Measurements from ENCODE around the gene CXorf58.

The CXorf58 gene

DNA sequence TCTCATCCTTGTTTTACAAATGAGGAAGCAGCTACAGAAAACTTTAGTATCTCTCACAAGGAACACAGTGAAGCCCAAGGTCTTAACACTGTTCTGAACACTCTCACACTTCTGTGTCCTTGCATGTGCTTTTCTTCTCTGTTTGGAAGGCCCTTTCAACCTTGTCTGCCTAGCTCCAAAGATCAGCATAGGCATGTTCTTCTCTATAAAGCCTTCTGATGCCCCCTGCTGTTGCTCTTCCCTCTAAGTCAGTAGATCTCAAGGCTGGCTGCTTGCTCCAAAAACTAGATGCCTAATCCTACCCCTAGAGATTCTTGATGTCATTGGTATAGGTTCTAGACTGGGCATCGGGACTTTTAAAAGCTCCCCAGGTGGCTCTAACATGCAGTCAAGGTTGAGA lies 6.0 kb upstream of the CXorf58 start:
- H3K4me3 ChIP-seq (ENCODE audit: low read depth, low read length), result no peak overlapping the region
- TF ChIP-seq, protein P1, sequence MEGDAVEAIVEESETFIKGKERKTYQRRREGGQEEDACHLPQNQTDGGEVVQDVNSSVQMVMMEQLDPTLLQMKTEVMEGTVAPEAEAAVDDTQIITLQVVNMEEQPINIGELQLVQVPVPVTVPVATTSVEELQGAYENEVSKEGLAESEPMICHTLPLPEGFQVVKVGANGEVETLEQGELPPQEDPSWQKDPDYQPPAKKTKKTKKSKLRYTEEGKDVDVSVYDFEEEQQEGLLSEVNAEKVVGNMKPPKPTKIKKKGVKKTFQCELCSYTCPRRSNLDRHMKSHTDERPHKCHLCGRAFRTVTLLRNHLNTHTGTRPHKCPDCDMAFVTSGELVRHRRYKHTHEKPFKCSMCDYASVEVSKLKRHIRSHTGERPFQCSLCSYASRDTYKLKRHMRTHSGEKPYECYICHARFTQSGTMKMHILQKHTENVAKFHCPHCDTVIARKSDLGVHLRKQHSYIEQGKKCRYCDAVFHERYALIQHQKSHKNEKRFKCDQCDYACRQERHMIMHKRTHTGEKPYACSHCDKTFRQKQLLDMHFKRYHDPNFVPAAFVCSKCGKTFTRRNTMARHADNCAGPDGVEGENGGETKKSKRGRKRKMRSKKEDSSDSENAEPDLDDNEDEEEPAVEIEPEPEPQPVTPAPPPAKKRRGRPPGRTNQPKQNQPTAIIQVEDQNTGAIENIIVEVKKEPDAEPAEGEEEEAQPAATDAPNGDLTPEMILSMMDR (IDR thresholded peaks at IDR 0.05; ENCODE audit: low read depth, low read length), result peak; percentile 44

DNA sequence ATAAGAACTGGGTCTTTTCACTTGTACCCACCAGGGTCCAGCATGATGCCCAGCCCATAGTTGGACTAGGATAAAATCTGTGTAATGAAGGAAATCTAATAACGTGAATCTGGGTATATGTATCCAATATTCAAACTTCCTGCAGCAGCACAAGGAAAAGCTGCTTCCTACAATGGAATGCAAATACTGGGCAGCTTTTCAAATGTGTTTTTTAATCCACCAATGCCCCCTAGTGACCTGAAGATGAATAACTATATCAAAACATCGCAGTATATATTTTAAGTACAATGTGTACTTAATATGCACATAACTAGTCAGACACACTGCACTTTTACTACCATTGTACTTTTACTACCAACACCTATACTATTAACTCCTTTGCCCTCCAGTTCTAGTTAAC lies 5.4 kb upstream of the CXorf58 start:
- TF ChIP-seq, protein P1 (IDR thresholded peaks at IDR 0.05; ENCODE audit: low read depth, low read length), result peak; percentile 16; the same call in 1 of the 2 replicates

DNA sequence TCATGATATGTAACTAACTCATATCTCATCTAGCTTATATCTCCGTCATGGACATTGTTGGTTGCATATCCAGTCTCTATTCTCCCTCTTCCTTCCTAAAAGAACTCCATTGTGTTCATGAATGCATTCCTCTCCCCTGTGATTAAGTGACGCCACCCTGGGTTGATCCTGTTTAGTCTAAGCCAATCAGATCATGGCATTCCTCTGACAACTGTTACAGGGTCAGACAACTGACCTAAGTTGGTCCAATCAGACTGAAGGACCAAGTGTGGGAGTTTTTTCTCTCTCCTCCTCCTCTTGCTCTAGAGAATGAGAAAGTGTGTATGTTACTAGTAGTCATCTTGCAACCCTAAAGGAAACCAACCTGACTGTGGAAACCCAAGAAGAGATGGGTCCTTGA lies 3.7 kb upstream of the CXorf58 start:
- TF ChIP-seq, protein P1 (IDR thresholded peaks at IDR 0.05; ENCODE audit: low read depth, low read length), result no peak
- no peak overlapping the region for H3K4me3 ChIP-seq (ENCODE audit: low read depth, low read length)

More for the DNA sequence above, 5.4 kb upstream of the CXorf58 start:
- H3K4me3 ChIP-seq (ENCODE audit: low read depth, low read length), result no peak overlapping the region

DNA sequence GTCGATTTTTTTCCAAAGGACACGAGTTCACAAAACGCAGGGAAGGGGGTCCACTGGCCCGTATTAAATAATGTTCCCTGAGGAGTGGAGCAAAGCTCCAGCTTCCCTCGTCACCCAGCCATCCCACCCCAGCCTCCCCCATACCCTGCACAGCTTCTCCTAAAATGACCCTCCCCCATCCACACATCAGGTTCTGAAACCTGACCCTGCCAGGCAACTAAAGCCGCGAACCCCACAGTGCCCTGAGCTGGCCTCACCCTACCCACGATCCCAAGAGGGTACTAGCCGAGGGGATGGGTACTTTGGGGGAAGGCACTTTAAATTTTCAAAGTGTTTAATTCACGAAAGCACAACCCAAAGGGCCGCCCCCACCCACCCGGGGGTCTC lies 702 bp upstream of the CXorf58 start:
- H3K4me3 ChIP-seq (ENCODE audit: low read depth, low read length), result peak overlapping the region; percentile 62
- TF ChIP-seq, protein P1 (IDR thresholded peaks at IDR 0.05; ENCODE audit: low read depth, low read length), result no peak

DNA sequence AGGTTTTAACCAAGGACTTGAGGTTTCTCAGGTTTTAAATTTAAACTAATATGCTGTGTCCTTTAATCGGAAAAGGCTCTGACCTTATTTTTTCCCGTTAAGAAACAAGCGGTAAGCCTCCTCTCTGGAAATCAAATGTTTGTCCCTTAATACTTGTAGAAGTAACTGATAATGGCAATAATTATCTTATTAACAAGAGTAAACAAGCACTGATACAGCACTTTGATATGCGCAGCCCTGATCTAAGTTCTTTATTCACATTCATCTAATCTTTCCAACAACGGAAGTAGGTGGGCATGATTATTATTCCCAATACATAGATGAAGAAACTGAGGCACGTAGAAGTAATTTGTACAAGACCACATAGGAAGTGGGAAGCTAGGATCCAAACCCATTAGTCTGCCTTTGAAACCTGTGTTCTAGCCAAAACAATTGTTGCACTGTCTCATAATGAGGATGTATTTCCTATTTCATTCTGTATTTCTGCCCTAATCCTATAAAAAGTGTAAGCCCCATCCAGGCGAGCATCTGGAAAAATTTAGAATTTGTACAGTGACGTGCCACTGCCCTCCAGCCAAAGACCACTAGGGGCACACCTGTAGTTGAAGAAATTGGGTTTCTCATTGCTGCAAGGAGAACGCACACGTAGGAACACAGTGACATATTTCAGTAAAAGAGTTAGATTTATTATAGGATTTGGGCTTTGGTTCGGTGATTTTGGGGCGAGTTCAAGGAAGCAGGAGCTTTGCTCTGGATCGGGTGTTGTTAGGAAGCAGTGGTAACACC lies 606 bp downstream of the CXorf58 start:
- H3K4me3 ChIP-seq (ENCODE audit: low read depth, low read length), result peak overlapping the region; percentile 62
- TF ChIP-seq, protein P1 (IDR thresholded peaks at IDR 0.05; ENCODE audit: low read depth, low read length), result peak; percentile 10; the same call in 1 of the 2 replicates

DNA sequence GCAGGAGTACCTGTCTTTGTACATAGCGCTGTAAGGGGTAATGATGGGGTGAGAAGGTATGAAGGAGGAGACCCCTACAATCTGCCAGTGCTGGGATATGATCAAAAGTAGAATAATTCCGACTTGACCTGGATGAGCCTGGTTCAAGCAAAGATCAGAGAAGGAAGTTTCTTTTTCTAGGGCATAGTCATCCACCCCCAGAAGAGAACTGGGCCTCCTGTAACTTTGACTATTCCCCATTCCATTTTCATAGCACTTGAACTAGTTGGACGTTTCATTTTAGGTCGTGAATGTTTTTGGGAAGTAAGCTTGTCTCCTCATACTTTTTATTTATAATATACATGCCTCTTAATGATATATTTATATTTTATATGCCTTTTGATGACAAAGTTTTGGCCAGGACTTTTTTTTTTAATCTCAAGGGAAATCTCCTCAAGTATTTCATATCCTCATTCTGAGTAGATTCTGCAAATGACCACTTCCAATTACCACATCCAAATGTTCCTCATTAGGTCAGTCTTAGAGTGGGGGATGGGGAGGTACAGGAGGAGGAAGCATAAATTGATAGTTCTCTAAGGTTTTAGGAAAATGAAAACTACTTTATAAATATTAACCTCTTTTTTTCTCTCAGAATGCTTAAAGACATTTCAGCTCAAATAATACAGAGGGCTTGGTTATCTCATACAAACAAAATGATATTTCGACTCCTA lies 3.5 kb downstream of the CXorf58 start:
- TF ChIP-seq, protein P1 (IDR thresholded peaks at IDR 0.05; ENCODE audit: low read depth, low read length), result no peak
- H3K4me3 ChIP-seq (ENCODE audit: low read depth, low read length), result no peak overlapping the region

DNA sequence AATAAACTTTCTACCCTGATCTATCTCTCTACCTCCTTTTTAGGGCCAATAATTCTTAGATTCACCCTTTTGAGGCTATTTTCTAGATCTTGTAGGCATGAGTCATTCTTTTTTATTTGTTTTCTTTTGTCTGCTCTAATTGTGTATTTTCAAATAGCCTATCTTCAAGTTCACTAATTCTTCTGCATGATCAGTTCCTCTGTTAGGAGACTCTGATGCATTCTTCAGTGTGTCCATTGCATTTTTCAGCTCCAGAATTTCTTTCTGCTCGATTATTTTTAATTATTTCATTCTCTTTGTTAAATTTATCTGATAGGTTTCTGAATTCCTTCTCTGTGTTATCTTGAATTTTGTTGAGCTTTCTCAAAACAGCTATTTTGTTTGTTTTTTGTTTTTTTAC lies 11.3 kb downstream of the CXorf58 start:
- TF ChIP-seq, protein P1 (IDR thresholded peaks at IDR 0.05; ENCODE audit: low read depth, low read length), result no peak
- H3K4me3 ChIP-seq (ENCODE audit: low read depth, low read length), result no peak overlapping the region

Measured in WI38 (cell line).